Lower leg skin (tissue), 4 donors: ENCODE results near the gene MSANTD1. TPM values are rescaled to one million over a fixed set of nuclear protein-coding genes. Genes with fewer than 3 reads are reported as not detected.

Experiments used
- DNase-seq, 2 donors: peaks; one replicate each; pipeline ENCODE4 v3.0.0-alpha.2; 2019; ENCODE audit warnings: low spot score in 2 of 2
- H3K4me3 ChIP-seq: fragments of 200-600 bp; sonication (generic); 2 replicates; pipeline ENCODE4 v1.5.1; 2017; ENCODE audit warnings: mild to moderate bottlenecking, low read depth; ENCODE audit not compliant: poor library complexity, severe bottlenecking
- POLR2A ChIP-seq, 2 donors: fragments of 450-650 bp; IDR thresholded peaks; one replicate each; pipeline ENCODE4 v1.6.1; 2016 to 2017; ENCODE audit warnings: antibody characterized with exemption in 2 of 2, mild to moderate bottlenecking in 1 of 2, moderate library complexity in 1 of 2
- WGBS, 2 donors: methylation state at CpG; one replicate each; pipeline ENCODE4 v1.1.5; 2018; 5-methylcytosine and 5-hydroxymethylcytosine counted together
- intact Hi-C: fragments of 100-400 bp; cut with DNase I; formaldehyde crosslinking; loops from one replicate; pipeline ENCODE4 v1.15.0; 2023; ENCODE audit warnings: low total_unique reads
- total RNA-seq, 4 donors: library from RNA; depleted of rRNA; stranded (reverse); fragments of >200 nt; gene quantifications; one replicate each; pipeline ENCODE4 v1.1.0, GENCODE V29; 2016
- TF ChIP-seq, protein P1 (sequence below), 3 donors: fragments of 450-650 bp; IDR thresholded peaks; one replicate each; pipeline ENCODE4 v1.5.1; 2016; ENCODE audit warnings: antibody characterized with exemption in 3 of 3, mild to moderate bottlenecking in 3 of 3, moderate library complexity in 2 of 3

The MSANTD1 gene
- total RNA-seq, 4 donors from 2014 or later, result 0.19 to 0.76 (median 0.35) TPM

DNA sequence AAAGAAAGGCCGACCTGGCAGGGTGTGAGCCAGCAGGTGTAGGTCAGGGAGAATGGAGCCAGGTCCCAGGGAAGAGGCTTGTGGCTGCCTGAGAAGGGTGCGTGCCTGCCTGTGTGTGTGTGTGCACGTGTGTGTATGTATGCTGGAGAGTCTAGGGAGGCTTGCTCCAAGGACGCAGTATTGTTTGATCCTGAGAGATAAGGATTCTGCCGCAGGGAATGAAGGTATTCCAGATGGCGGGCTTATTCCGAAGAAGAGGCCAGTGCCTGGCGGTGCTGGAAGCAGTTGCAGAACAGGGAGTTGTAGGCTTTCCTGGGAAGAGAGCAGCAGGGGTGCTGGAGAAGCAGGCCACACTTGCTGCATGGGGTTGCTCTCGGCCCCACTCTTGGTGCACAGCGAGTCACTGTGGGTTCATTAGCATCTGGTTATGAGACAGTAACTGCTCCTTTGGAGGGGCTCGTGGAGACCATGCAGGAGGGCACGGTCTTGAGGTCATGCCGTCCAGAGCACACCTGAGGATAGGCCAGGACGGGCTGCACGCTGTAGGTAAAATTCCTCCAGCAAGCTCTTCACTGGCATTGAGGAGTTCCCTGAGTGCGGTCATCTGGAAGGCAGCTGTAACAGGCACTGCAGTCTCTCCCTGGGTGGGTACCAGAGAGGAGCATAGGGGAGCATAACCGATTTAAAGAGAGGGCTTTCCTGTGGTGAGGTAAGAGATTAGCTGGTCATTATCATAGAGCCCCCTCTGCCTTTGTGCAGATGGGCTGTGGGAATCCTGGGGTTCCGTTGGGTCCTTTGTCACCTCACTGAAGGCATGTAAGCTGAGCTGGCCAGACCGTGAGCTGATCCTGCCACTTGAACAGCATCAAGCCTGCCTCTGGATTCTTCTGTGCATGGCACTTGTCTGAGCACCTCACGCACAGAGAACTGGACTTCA is 29.9 kb upstream of the MSANTD1 start:
- TF ChIP-seq POLR2A (IDR thresholded peaks at IDR 0.05), result no peak
- no peak for DNase-seq
- 90 to 94% methylated on average over 20 of the region's 20 CpGs for WGBS, 2 donors
- H3K4me3 ChIP-seq, result no peak overlapping the region
- intact Hi-C loops, result no loop called here

DNA sequence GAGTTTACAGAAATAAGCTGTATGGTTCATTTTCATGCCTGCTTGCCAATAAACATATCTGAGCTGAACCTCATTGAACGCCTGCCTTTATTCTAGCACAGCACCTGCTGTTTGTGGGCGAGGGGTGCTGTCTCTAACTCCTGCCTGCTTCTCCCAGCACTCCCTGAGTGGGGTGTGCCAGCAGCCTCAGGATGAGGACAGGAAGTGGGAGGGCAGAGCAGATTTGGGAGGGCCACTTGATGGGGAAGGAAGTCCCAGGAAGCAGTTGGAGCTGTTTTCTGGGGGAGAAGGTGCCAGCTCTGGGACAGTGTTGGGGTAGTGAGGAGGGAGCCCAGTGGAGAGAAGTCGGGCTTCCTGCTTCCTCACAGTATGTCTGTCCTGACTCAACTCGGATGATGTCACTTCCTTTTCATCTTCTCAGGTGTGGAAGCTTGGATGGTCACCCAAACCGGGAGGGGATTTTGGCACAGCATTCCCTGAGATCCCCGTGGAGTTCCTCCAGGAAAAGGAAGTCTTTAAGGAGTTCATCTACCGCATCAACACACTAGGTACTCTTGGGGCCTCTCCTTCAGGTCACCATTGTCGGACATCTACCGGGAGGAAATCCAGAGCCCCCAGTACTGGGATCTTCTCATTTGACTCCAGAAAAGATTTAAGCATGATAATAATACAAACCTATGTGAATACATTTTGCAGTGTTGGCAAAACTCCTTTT is 29.0 kb upstream of the MSANTD1 start:
- WGBS, 2 donors, result 78 to 84% methylated on average over 9 of the region's 9 CpGs
- no peak overlapping the region for H3K4me3 ChIP-seq
- intact Hi-C loops, result no loop called here
- TF ChIP-seq, protein P1, sequence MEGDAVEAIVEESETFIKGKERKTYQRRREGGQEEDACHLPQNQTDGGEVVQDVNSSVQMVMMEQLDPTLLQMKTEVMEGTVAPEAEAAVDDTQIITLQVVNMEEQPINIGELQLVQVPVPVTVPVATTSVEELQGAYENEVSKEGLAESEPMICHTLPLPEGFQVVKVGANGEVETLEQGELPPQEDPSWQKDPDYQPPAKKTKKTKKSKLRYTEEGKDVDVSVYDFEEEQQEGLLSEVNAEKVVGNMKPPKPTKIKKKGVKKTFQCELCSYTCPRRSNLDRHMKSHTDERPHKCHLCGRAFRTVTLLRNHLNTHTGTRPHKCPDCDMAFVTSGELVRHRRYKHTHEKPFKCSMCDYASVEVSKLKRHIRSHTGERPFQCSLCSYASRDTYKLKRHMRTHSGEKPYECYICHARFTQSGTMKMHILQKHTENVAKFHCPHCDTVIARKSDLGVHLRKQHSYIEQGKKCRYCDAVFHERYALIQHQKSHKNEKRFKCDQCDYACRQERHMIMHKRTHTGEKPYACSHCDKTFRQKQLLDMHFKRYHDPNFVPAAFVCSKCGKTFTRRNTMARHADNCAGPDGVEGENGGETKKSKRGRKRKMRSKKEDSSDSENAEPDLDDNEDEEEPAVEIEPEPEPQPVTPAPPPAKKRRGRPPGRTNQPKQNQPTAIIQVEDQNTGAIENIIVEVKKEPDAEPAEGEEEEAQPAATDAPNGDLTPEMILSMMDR (IDR thresholded peaks at IDR 0.05), result no peak
- TF ChIP-seq POLR2A (IDR thresholded peaks at IDR 0.05), result no peak
- no peak for DNase-seq

DNA sequence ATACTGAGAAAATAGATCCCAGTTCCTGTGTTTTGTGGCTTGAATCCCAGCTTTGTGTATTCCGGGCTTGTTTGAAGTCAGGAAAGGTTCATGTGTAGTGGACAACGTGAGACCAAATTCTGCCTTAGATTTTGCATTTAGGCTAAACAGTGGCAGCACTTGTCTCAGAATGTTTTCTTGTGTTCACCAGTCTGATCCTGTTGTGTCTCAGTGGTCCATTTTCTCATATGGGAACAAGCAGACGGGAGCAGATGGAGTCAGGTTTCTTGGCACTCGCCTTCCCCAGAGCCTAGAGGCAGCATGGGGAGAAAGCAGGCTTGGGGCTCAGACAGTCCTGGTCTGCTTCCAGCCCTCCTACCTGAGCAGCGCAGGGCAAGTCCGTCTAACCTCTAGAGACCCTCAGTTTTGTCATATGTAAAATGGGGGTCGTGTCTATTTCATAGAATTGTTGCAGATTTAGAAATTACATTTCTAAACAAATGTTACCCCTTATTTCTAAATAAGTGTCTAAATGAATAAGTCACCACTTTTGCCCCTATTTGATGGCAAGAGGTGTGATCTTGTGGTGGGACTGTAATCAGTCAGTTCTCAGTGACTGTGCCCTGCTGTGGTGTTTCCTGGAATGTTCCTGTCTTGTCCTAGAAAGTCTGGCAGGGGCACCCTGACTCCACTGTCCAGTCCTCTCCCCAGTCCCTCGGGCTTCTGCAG is 28.3 kb upstream of the MSANTD1 start:
- no peak for TF ChIP-seq POLR2A (IDR thresholded peaks at IDR 0.05)
- TF ChIP-seq, protein P1 (IDR thresholded peaks at IDR 0.05), result no peak
- no peak overlapping the region for H3K4me3 ChIP-seq
- intact Hi-C loops, result no loop called here
- 84 to 89% methylated on average over 8 of the region's 8 CpGs for WGBS, 2 donors
- no peak for DNase-seq

DNA sequence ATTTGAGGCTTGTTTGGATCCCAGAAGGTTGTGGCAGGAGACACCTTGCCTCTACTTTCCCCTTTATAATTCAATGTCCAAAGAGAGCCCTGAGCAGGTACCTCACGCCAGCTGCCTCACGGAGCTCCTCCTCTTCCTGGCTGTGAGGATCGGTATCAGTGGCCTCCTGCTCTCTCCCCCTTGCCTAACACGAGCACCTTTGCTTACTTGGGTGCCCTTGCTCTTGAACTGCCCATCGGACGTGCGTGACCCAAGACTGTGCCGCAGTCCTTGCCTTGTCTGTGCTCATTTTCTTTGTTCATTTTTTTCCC is 27.8 kb upstream of the MSANTD1 start:
- no peak for DNase-seq
- no peak overlapping the region for H3K4me3 ChIP-seq
- 93 to 96% methylated on average over 8 of the region's 8 CpGs for WGBS, 2 donors
- no peak for TF ChIP-seq POLR2A (IDR thresholded peaks at IDR 0.05)
- TF ChIP-seq, protein P1 (IDR thresholded peaks at IDR 0.05), result no peak
- intact Hi-C loops, result no loop called here

DNA sequence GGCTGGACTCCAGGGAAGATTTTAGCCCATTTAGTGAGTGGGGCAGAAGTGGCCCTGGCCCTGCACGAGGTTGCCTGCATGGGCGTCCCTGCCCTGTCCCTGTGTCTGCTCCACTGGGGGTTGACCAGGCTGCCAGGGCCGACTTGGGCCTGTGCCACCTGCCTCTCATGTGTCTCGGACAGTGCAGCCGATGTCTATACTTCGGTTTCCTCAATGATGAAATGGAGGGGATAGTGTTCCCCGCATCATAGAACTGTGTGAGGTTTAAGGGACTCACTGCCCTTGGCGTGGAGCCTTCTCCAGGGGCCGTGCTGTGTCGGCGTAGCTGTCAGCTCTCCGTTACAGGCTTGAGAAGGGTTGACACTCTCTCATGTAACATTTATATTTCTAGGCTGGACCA is 27.0 kb upstream of the MSANTD1 start:
- no peak for DNase-seq
- WGBS, 2 donors, result 93 to 96% methylated on average over 12 of the region's 12 CpGs
- TF ChIP-seq POLR2A (IDR thresholded peaks at IDR 0.05), result no peak
- TF ChIP-seq, protein P1 (IDR thresholded peaks at IDR 0.05), result no peak
- intact Hi-C loops, result no loop called here
- no peak overlapping the region for H3K4me3 ChIP-seq

DNA sequence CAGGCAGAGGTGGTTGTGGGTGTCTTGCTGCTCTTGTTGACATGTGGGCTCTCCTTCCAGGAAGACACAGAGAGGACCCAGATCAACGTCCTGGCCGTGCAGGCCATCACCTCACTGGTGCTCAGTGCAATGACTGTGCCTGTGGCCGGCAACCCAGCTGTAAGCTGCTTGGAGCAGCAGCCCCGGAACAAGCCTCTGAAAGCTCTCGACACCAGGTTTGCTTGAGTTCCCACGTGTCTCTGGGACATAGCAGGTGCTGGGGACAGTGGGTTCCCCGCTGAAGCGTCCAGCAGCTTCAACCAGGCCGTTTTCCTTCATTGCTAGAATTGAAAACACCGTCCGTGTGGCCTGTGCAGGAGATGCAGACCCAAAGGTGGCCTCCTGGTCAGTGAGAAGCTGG is 25.6 kb upstream of the MSANTD1 start:
- 95 to 96% methylated on average over 8 to 9 of the region's 11 CpGs for WGBS, 2 donors
- H3K4me3 ChIP-seq, result no peak overlapping the region
- DNase-seq, result no peak
- TF ChIP-seq POLR2A (IDR thresholded peaks at IDR 0.05), result no peak
- TF ChIP-seq, protein P1 (IDR thresholded peaks at IDR 0.05), result no peak
- intact Hi-C loops, result no loop called here
